Measurements from ENCODE around the gene DCDC2C.

DNA sequence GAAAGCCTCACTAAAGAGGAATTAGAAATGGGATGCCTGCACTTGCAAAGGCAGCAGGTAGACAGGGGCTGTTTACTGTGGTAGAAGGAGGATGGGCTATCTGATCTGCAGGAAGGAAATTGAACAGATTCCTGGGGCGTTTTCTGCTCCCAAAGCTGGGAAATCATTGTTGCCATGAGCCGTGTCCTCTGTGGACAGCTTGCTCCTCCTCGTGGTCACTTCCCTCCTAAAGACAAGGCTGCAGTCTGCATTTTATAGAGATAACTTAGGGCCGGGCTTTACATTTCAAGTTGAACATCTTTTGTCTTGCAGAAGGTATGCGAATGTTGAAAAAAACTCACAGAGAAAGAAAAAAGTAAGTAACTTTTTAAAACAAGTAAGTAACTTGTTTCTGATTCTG is 50.9 kb downstream of the DCDC2C start:
- TF ChIP-seq, protein P1, sequence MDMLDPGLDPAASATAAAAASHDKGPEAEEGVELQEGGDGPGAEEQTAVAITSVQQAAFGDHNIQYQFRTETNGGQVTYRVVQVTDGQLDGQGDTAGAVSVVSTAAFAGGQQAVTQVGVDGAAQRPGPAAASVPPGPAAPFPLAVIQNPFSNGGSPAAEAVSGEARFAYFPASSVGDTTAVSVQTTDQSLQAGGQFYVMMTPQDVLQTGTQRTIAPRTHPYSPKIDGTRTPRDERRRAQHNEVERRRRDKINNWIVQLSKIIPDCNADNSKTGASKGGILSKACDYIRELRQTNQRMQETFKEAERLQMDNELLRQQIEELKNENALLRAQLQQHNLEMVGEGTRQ (CRISPR knock-in tag; IDR thresholded peaks at IDR 0.05), result no peak
- TF ChIP-seq, protein P2, sequence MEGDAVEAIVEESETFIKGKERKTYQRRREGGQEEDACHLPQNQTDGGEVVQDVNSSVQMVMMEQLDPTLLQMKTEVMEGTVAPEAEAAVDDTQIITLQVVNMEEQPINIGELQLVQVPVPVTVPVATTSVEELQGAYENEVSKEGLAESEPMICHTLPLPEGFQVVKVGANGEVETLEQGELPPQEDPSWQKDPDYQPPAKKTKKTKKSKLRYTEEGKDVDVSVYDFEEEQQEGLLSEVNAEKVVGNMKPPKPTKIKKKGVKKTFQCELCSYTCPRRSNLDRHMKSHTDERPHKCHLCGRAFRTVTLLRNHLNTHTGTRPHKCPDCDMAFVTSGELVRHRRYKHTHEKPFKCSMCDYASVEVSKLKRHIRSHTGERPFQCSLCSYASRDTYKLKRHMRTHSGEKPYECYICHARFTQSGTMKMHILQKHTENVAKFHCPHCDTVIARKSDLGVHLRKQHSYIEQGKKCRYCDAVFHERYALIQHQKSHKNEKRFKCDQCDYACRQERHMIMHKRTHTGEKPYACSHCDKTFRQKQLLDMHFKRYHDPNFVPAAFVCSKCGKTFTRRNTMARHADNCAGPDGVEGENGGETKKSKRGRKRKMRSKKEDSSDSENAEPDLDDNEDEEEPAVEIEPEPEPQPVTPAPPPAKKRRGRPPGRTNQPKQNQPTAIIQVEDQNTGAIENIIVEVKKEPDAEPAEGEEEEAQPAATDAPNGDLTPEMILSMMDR (IDR thresholded peaks at IDR 0.05), result no peak
- TF ChIP-seq, protein P3, sequence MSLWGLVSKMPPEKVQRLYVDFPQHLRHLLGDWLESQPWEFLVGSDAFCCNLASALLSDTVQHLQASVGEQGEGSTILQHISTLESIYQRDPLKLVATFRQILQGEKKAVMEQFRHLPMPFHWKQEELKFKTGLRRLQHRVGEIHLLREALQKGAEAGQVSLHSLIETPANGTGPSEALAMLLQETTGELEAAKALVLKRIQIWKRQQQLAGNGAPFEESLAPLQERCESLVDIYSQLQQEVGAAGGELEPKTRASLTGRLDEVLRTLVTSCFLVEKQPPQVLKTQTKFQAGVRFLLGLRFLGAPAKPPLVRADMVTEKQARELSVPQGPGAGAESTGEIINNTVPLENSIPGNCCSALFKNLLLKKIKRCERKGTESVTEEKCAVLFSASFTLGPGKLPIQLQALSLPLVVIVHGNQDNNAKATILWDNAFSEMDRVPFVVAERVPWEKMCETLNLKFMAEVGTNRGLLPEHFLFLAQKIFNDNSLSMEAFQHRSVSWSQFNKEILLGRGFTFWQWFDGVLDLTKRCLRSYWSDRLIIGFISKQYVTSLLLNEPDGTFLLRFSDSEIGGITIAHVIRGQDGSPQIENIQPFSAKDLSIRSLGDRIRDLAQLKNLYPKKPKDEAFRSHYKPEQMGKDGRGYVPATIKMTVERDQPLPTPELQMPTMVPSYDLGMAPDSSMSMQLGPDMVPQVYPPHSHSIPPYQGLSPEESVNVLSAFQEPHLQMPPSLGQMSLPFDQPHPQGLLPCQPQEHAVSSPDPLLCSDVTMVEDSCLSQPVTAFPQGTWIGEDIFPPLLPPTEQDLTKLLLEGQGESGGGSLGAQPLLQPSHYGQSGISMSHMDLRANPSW (CRISPR knock-in tag; conservative IDR thresholded peaks at IDR 0.05; ENCODE audit: low read depth), result no peak
- no peak for TF ChIP-seq USF1 (CRISPR knock-in tag; IDR thresholded peaks at IDR 0.05)

Measured in WTC11 (cell line).